Esophagus squamous epithelium (tissue), 5 donors: ENCODE results near the gene INKA1. TPM values are rescaled to one million over a fixed set of nuclear protein-coding genes. Genes with fewer than 3 reads are reported as not detected.

Experiments used
- DNase-seq: peaks from one replicate; lab custom pipeline; 2025; lab: John Stamatoyannopoulos, UW
- H3K27ac ChIP-seq, 4 donors: fragments of 200-600 bp; sonication (generic); one replicate each; pipeline ENCODE4 v1.5.1; 2016 to 2019; ENCODE audit warnings: mild to moderate bottlenecking in 1 of 4
- H3K27me3 ChIP-seq, 4 donors: fragments of 200-600 bp; sonication (generic); 1 replicate in 3 of 4; 2 replicates in 1 of 4; pipeline versions ENCODE4 v1.5.1 to v1.6.0; 2017 to 2021; ENCODE audit warnings: antibody characterized with exemption in 1 of 4
- H3K36me3 ChIP-seq, 3 donors: fragments of 200-600 bp; sonication (generic); one replicate each; pipeline ENCODE4 v1.5.1; 2016 to 2019
- H3K4me1 ChIP-seq, 3 donors: fragments of 200-600 bp; sonication (generic); one replicate each; pipeline ENCODE4 v1.5.1; 2017 to 2019
- H3K4me3 ChIP-seq, 4 donors: fragments of 200-600 bp; sonication (generic); 1 replicate in 3 of 4; 2 replicates in 1 of 4; pipeline ENCODE4 v1.5.1; 2016 to 2019; ENCODE audit warnings: mild to moderate bottlenecking in 2 of 4, moderate library complexity in 1 of 4
- H3K9me3 ChIP-seq, 3 donors: fragments of 200-600 bp; sonication (generic); one replicate each; pipeline ENCODE4 v1.5.1; 2016 to 2019
- CTCF ChIP-seq, 6 experiments: fragments of 450-650 bp in 4 of 6; fragments of 200-600 bp in 2 of 6; sonication (generic) in 2 of 6; IDR thresholded peaks; one replicate each; pipeline ENCODE4 v1.5.1; 2016 to 2019; ENCODE audit warnings: antibody characterized with exemption in 6 of 6, mild to moderate bottlenecking in 4 of 6, moderate library complexity in 4 of 6
- POLR2A ChIP-seq, 4 donors: fragments of 450-650 bp; IDR thresholded peaks; one replicate each; pipeline ENCODE4 v1.6.1; 2017; ENCODE audit warnings: antibody characterized with exemption in 4 of 4, mild to moderate bottlenecking in 4 of 4, moderate library complexity in 3 of 4
- WGBS, 2 donors: methylation state at CpG; one replicate each; pipeline ENCODE4 v1.1.5; 2018; 5-methylcytosine and 5-hydroxymethylcytosine counted together
- intact Hi-C: fragments of 100-400 bp; cut with DNase I; formaldehyde crosslinking; loops from one replicate; pipeline ENCODE4 v1.15.0; 2022
- total RNA-seq, 4 donors: library from RNA; depleted of rRNA; stranded (reverse); fragments of >200 nt; gene quantifications; one replicate each; pipeline ENCODE4 v1.1.0, GENCODE V29; 2016
- donor health status: DM: yes; HTN: yes; CAD: no.

The INKA1 gene
- total RNA-seq, 4 donors from 2014 or later: 15.2 to 23.3 (median 19.9) TPM

GRCh38 chr3:49793486-49794085, 9.5 kb upstream of the INKA1 start:
- no peaks in the 10 kb centered on the region for H3K36me3 ChIP-seq
- H3K9me3 ChIP-seq: no peaks in the 10 kb centered on the region
- DNase-seq: no peak
- intact Hi-C loops: no loop called here
- H3K27me3 ChIP-seq: no peaks in the 10 kb centered on the region
- H3K4me1 ChIP-seq: no peaks in the 10 kb centered on the region
- H3K27ac ChIP-seq: no peak overlapping the region
- 80 to 89% methylated on average over 1 to 3 of the region's 13 CpGs for WGBS, 2 donors
- TF ChIP-seq POLR2A (IDR thresholded peaks at IDR 0.05): no peak
- no peak for TF ChIP-seq CTCF (IDR thresholded peaks at IDR 0.05)
- no peak overlapping the region for H3K4me3 ChIP-seq

- intact Hi-C loops: no loop called here
- Histone ChIP-seq H3K9me3 (no peaks in the 10 kb centered on the region), H3K36me3 (no peaks in the 10 kb centered on the region), H3K27ac (no peak overlapping the region), H3K27me3 (no peaks in the 10 kb centered on the region), H3K4me1 (peaks cover 0 to 4% (median 3%) of the 10 kb centered on the region in 3 donors), H3K4me3 (no peak overlapping the region)
- DNase-seq: no peak
- no peak for TF ChIP-seq CTCF (IDR thresholded peaks at IDR 0.05)
- TF ChIP-seq POLR2A (IDR thresholded peaks at IDR 0.05): no peak
- 80 to 82% methylated on average over 2 to 3 of the region's 4 CpGs for WGBS, 2 donors
These were observed 8.6 kb upstream of the INKA1 start for GRCh38 chr3:49794431-49794830.

DNA sequence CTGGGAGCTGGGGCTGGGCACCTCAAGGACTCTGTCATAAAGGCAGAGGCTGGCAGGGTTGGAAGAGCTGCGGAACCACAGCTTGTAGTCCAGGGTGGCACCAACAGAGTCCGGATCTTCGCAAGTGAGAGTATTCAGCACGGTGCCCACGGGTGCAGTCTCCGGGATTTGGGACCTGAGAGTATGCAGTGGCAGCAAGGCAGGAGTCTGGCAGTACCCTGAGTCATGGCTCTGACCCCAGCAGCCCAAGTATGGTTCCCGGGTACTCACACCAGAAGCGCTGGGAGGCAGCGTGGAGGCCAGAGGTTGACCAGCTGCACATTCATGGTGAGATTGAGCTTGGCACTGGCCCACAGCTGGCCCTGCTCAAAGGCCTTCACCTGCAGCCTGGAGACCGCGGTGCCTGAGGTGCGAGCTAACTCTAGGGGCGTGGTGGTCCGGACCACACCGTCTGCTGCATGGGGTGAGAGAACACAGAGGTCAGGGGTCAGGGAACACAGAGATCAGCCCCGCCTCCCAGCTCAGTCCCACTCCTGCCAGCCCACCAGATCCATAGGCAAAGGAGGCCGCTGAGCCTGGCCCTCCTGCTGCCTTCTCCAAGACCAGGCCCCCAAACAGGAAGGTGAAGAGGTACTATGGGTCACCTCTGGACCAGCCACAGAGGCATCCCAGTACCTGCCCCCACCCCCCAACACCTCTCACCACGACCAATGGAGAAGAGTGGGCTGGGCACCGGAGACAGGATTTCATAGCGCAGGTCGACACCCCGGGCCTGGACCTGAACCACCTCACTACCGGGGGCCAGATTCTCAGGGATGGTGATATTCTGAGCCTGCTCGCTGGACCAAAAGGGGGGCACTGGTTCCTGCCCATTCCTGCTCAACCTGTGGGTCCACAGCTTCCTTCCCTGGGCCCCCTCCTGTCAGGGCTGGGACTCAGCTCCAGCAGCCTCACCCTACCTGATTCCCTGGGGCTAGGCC, 7.8 kb upstream of the INKA1 start:
- Histone ChIP-seq H3K27me3 (no peaks in the 10 kb centered on the region), H3K27ac (no peak overlapping the region), H3K36me3 (no peaks in the 10 kb centered on the region), H3K4me3 (no peak overlapping the region), H3K4me1 (peaks cover 0 to 11% (median 8%) of the 10 kb centered on the region in 3 donors), H3K9me3 (no peaks in the 10 kb centered on the region)
- no peak for TF ChIP-seq POLR2A (IDR thresholded peaks at IDR 0.05)
- no peak for TF ChIP-seq CTCF (IDR thresholded peaks at IDR 0.05)
- intact Hi-C loops: no loop called here
- DNase-seq: no peak
- 76 to 79% methylated on average over 7 to 15 of the region's 24 CpGs for WGBS, 2 donors

GRCh38 chr3:49799105-49799504, 4.0 kb upstream of the INKA1 start:
- Histone ChIP-seq H3K4me3 (no peak overlapping the region), H3K4me1 (peaks cover 13 to 29% (median 17%) of the 10 kb centered on the region in 3 donors), H3K9me3 (no peaks in the 10 kb centered on the region), H3K36me3 (no peaks in the 10 kb centered on the region), H3K27ac (peak overlapping the region in 1 of 4 donors; percentile 42), H3K27me3 (peaks cover 0 to 2% (median 0%) of the 10 kb centered on the region in 4 donors)
- DNase-seq: no peak
- intact Hi-C loops: no loop called here
- WGBS, 2 donors: 63% methylated on average over 1 of the region's 1 CpG; no CpG with 5 or more reads in 1 of the 2 donors
- TF ChIP-seq CTCF (IDR thresholded peaks at IDR 0.05) (no peak), POLR2A (IDR thresholded peaks at IDR 0.05) (no peak)

DNA sequence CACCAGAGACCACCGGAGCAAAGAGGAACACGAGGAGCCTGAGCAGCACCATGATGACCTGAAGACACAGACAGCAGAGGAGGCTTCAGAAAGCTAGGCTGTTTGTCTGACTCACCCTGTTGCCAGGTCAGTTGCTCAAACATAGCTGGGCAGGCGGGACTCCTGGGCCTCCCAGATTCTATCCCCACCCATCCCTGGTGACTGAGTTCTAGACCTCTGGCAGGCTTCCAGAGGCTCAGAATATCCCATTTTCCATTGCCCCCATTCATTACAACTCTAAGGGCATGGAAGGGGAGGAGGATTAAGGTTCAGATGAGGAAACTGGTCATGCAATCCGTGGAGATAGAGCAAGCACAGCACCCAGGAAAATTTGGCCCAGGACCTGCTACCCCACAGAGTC, 3.3 kb upstream of the INKA1 start, which contains the start of gene CDHR4:
Gene CDHR4 (minus strand): TSS at position 113 of the 400 bp plus-strand sequence. CDS start 61 bp downstream, at position 52.
- Histone ChIP-seq H3K27ac (peak within 1 kb of the TSS in 1 of 4 donors; percentile 42), H3K4me3 (no peak within 1 kb of the TSS), H3K36me3 (peaks cover 0 to 5% (median 0%) of the 10 kb centered on the region in 3 donors), H3K9me3 (no peaks in the 10 kb centered on the region), H3K4me1 (peaks cover 20 to 35% (median 24%) of the 10 kb centered on the region in 3 donors), H3K27me3 (peaks cover 0 to 2% (median 0%) of the 10 kb centered on the region in 4 donors)
- DNase-seq: no peak
- 53 to 62% methylated on average over 3 to 4 of the region's 4 CpGs for WGBS, 2 donors
- intact Hi-C loops: loop anchor here (5.0 kb wide), 1 partner anchor 103 kb away; the partner anchor contains the start of gene MST1R
- no peak for TF ChIP-seq CTCF (IDR thresholded peaks at IDR 0.05)
- TF ChIP-seq POLR2A (IDR thresholded peaks at IDR 0.05): no peak
